ENCODE data around the gene KRT83.
"Not testable (repeated sequence)": the region's sequence is repeated elsewhere in the genome, so short reads cannot be mapped to it uniquely, and the experiment has no call there.

KRT83 gene

GRCh38 chr12:52300796-52301691 is 20.2 kb downstream of the KRT83 start:
- no peak for TF ChIP-seq Cebpa-rat (IDR thresholded peaks at IDR 0.05)

GRCh38 chr12:52298677-52299190 is 22.5 kb downstream of the KRT83 start:
- Histone ChIP-seq H3K36me3 (no peaks in the 10 kb centered on the region), H3K9ac (no peak overlapping the region), H4K20me1 (no peaks in the 10 kb centered on the region), H3K4me1 (no peaks in the 10 kb centered on the region), H3K9me3 (no peaks in the 10 kb centered on the region), H3K27me3 (no peaks in the 10 kb centered on the region), H3K27ac (no peak overlapping the region), H3K4me2 (no peak overlapping the region), H3K4me3 (no peak overlapping the region)
- no peak for TF ChIP-seq Cebpa-rat (IDR thresholded peaks at IDR 0.05)

More at GRCh38 chr12:52300796-52301691, 20.2 kb downstream of the KRT83 start:
- Histone ChIP-seq H3K4me2 (no peak overlapping the region), H3K36me3 (no peaks in the 10 kb centered on the region), H3K4me1 (peaks cover 16% of the 10 kb centered on the region), H3K27me3 (no peaks in the 10 kb centered on the region), H3K9ac (no peak overlapping the region), H3K9me3 (no peaks in the 10 kb centered on the region), H3K4me3 (no peak overlapping the region), H3K27ac (no peak overlapping the region), H4K20me1 (no peaks in the 10 kb centered on the region)

DNA sequence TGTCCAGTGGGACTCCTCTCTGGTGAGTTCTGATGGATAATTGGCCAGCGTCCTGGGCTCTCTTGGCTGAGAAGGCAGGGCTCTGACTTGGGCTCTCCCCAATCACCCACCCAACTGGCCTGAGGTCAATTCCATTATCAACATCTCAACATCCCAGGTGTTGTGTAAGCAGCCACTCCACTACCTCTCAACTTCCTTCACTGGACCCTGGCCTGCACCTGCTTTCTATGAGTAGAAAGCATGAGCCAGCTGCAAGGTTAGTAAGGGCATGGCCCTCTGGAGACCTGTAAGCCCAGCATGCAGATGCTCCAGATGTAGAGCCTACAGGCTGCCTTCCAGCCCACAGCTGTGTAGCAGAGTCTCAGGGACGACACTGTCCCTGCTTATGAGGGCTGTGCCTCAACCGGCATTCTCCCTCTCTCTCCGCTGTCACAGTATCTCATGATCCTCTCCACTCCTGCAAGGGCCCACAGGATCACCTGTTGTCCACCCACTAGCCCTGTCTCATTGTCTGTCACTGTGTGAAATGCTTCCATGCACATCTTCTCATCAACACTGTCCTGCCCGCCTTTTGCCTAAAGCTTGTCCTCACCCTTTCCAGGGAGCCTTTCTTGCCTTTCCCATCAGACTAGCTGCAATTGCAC is 24.5 kb downstream of the KRT83 start:
- no peaks in the 10 kb centered on the region for H4K20me1 ChIP-seq
- no peak overlapping the region for H3K4me2 ChIP-seq
- no peak for TF ChIP-seq Cebpa-rat (IDR thresholded peaks at IDR 0.05)
- no peak overlapping the region for H3K4me3 ChIP-seq
- no peak overlapping the region for H3K27ac ChIP-seq
- no peaks in the 10 kb centered on the region for H3K4me1 ChIP-seq
- H3K9ac ChIP-seq: no peak overlapping the region
- H3K27me3 ChIP-seq: no peaks in the 10 kb centered on the region
- no peaks in the 10 kb centered on the region for H3K36me3 ChIP-seq
- H3K9me3 ChIP-seq: no peaks in the 10 kb centered on the region

GRCh38 chr12:52295663-52296062 is 25.5 kb downstream of the KRT83 start:
- Histone ChIP-seq H3K27me3 (no peaks in the 10 kb centered on the region), H3K36me3 (no peaks in the 10 kb centered on the region), H4K20me1 (no peaks in the 10 kb centered on the region), H3K4me1 (no peaks in the 10 kb centered on the region), H3K9ac (no peak overlapping the region), H3K4me3 (no peak overlapping the region), H3K9me3 (no peaks in the 10 kb centered on the region), H3K27ac (no peak overlapping the region), H3K4me2 (no peak overlapping the region)
- TF ChIP-seq Cebpa-rat (IDR thresholded peaks at IDR 0.05): no peak

DNA sequence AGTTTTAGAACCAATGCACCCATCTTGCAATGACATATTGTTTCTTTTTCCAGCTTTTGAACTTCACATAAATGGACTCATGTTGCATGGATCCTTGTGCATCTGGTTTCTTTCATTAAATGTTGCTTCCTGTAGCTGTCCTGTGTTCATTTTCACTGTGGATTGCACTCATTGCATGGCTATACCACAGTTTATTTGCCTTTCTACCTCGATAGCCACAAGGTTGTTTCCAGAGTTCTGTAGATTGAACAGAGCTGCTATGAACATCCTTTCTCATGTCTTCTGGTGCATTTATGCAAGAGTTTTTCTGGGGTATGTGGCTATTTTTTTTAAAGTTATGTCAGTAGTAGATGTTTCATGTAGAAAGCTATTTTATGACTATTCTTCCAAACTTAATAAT is 26.4 kb downstream of the KRT83 start:
- no peak overlapping the region for H3K4me2 ChIP-seq
- no peaks in the 10 kb centered on the region for H3K36me3 ChIP-seq
- no peak for TF ChIP-seq Cebpa-rat (IDR thresholded peaks at IDR 0.05)
- H3K27me3 ChIP-seq: no peaks in the 10 kb centered on the region
- no peak overlapping the region for H3K4me3 ChIP-seq
- H3K9ac ChIP-seq: no peak overlapping the region
- H3K9me3 ChIP-seq: no peaks in the 10 kb centered on the region
- no peaks in the 10 kb centered on the region for H3K4me1 ChIP-seq
- no peak overlapping the region for H3K27ac ChIP-seq
- no peaks in the 10 kb centered on the region for H4K20me1 ChIP-seq

DNA sequence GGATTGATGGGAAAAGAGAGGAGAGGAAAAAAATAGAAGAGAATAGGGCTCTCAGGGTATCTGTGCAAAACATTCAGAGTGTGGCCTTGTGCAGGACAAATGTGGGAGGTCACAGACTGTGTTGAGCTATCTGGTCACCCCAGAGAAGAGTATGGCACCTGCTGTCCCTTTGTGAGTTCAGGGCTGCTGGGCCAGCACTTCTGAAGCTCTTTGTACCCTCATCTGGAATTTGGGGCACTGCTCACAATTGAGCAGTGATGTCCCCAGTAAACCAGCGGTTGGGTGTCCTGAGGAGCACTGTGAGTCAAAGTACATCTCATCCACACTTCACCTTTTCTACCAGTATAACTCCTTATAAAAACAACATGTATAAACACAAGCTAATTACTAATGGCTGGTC is 27.3 kb downstream of the KRT83 start:
- H3K27ac ChIP-seq: no peak overlapping the region
- no peak overlapping the region for H3K4me2 ChIP-seq
- H4K20me1 ChIP-seq: no peaks in the 10 kb centered on the region
- H3K27me3 ChIP-seq: no peaks in the 10 kb centered on the region
- no peak overlapping the region for H3K4me3 ChIP-seq
- no peaks in the 10 kb centered on the region for H3K9me3 ChIP-seq
- no peaks in the 10 kb centered on the region for H3K36me3 ChIP-seq
- H3K9ac ChIP-seq: no peak overlapping the region
- no peaks in the 10 kb centered on the region for H3K4me1 ChIP-seq
- no peak for TF ChIP-seq Cebpa-rat (IDR thresholded peaks at IDR 0.05)

GRCh38 chr12:52291267-52291935 is 29.8 kb downstream of the KRT83 start, which contains the start of gene KRT81:
KRT81 (minus strand) TSS chr12:52291534; CDS start chr12:52291465, 69 bp downstream.
- Histone ChIP-seq H4K20me1 (no peaks in the 10 kb centered on the region), H3K4me2 (no peak within 1 kb of the TSS), H3K9ac (no peak within 1 kb of the TSS), H3K27ac (no peak within 1 kb of the TSS), H3K9me3 (no peaks in the 10 kb centered on the region), H3K4me1 (peaks cover 10% of the 10 kb centered on the region), H3K36me3 (no peaks in the 10 kb centered on the region), H3K4me3 (no peak within 1 kb of the TSS), H3K27me3 (no peaks in the 10 kb centered on the region)
- TF ChIP-seq Cebpa-rat (IDR thresholded peaks at IDR 0.05): no peak

DNA sequence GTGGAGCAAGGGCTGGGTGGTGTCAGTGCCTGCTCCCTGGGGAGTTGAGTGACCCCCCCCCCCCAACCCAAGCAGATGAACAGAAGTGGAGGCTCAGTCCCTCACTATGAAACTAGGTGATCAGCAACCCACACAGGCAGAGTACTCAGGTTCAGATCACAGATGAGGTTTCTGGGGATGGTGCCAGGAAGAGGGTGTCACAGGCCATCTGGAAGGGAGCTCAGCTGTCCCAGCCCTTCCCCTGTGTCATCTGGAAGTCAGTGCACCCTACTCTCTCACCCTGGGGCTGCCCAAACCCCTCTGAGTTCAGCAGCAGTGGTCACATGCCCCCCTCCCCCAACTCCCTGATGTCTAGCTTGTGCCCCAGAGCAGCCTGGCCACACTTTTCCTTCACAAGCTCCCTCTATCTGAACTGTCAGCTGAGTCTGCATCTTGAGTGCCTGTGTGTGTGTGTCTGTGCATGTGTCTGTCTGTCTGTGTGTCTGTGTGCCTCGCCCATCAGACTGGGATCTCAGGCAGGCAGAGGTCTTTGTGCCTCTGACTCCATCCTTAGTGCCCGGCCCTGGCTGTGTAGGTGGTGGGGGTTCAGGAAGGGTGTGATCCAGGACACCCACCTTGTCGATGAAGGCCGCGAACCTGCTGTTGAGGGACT is 30.6 kb downstream of the KRT83 start:
- H3K27me3 ChIP-seq, H3K4me3 ChIP-seq, H3K36me3 ChIP-seq, H3K4me2 ChIP-seq, H3K9me3 ChIP-seq, H4K20me1 ChIP-seq, H3K27ac ChIP-seq, H3K9ac ChIP-seq: not testable (repeated sequence)
- H3K4me1 ChIP-seq: peaks cover 10% of the 10 kb centered on the region

GRCh38 chr12:52287816-52288805 is 33.1 kb downstream of the KRT83 start:
- H3K36me3 ChIP-seq, H3K27ac ChIP-seq, H4K20me1 ChIP-seq, H3K27me3 ChIP-seq, H3K4me3 ChIP-seq, H3K9me3 ChIP-seq, H3K9ac ChIP-seq: not testable (repeated sequence)
- Histone ChIP-seq H3K4me1 (peaks cover 10% of the 10 kb centered on the region), H3K4me2 (peak overlapping the region; percentile 59)

GRCh38 chr12:52286857-52287785 is 34.1 kb downstream of the KRT83 start:
- H3K4me2 ChIP-seq, H3K4me3 ChIP-seq, H3K9me3 ChIP-seq, H3K36me3 ChIP-seq, H3K27me3 ChIP-seq, H4K20me1 ChIP-seq, H3K27ac ChIP-seq, H3K9ac ChIP-seq: not testable (repeated sequence)
- H3K4me1 ChIP-seq: peaks cover 10% of the 10 kb centered on the region

All from BLaER1 (cell line).